Neuron (in vitro differentiated cells): ENCODE results near the gene PLSCR1.

Experiments used
- H2AFZ ChIP-seq: one replicate; pipeline ENCODE4 v1.6.1; 2013; ENCODE audit warnings: low read depth, mild to moderate bottlenecking, inconsistent platforms, low read length, moderate library complexity
- H3K27me3 ChIP-seq: one replicate; pipeline ENCODE4 v1.6.1; 2013; ENCODE audit warnings: low read length; ENCODE audit not compliant: insufficient read depth
- H3K36me3 ChIP-seq: one replicate; pipeline ENCODE4 v1.6.1; 2013; ENCODE audit warnings: low read length; ENCODE audit not compliant: insufficient read depth
- H3K4me1 ChIP-seq: one replicate; pipeline ENCODE4 v1.6.1; 2013; ENCODE audit warnings: low read length; ENCODE audit not compliant: insufficient read depth
- H3K4me3 ChIP-seq: 2 replicates; pipeline ENCODE4 v1.5.1; 2013; ENCODE audit warnings: mild to moderate bottlenecking, low read length, moderate library complexity
- H3K9me3 ChIP-seq: one replicate; pipeline ENCODE4 v1.6.1; 2013; ENCODE audit warnings: low read length

Gene PLSCR1

DNA sequence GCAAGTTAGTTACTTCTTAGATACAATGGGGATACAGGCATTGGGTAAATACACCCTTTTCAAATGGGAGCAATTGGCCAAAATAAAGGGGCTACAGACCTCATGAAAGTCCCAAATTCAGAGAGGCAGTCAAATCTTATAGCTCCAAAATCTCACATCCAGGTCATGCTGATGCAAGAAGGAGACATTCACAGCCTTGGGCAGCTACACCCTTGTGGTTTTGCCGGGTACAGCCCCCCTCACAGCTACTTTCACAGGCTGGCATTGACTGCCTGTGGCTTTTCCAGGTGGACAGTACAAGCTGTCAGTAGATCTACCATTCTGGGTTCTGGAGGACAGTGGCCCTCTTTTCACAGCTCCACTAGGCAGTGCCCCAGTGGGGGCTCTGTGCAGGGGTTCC is 17.5 kb upstream of the PLSCR1 start:
- Histone ChIP-seq H3K9me3 (no peaks in the 10 kb centered on the region), H3K4me1 (no peaks in the 10 kb centered on the region), H3K4me3 (no peak overlapping the region), H2AFZ (no peak overlapping the region), H3K27me3 (no peaks in the 10 kb centered on the region), H3K36me3 (no peaks in the 10 kb centered on the region)

DNA sequence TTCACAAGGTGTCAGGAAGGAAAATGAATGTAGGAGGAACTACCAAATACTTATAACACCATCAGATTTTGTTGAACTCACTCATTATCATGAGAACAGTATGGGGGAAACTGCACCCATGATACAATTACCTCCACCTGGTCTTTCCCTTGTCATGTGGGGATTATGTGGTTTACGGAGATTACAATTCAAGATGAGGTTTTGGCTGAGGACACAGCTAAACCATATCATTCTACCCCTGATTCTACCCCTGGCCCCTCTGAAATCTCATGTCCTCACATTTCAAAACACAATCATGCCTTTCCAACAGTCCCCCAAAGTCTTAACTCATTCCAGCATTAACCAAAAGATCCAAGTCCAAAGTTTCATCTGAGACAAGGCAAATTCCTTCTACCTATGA is 17.1 kb upstream of the PLSCR1 start:
- no peaks in the 10 kb centered on the region for H3K36me3 ChIP-seq
- H3K4me3 ChIP-seq = no peak overlapping the region
- no peak overlapping the region for H2AFZ ChIP-seq
- H3K27me3 ChIP-seq = no peaks in the 10 kb centered on the region
- no peaks in the 10 kb centered on the region for H3K9me3 ChIP-seq
- no peaks in the 10 kb centered on the region for H3K4me1 ChIP-seq

DNA sequence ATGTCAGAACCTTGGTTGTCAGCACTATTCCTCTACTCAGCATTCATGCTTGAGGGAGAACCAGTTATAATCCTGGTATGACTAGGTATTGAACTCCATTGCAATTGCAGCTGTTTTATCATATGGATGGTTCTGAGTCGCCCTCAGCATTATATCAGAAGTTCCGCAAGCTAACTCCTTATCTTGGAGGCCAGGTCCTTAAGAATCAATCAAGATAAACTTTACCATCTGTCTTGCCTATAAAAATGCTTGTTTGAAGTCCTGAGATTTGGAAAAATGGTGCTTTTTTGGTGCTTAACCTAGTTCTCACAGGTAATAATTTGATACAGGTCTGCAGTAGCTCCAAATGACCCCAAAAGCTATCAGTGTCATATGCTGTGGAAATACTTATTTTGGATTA is 16.3 kb upstream of the PLSCR1 start:
- Histone ChIP-seq H3K36me3 (no peaks in the 10 kb centered on the region), H3K27me3 (no peaks in the 10 kb centered on the region), H3K9me3 (no peaks in the 10 kb centered on the region), H2AFZ (no peak overlapping the region), H3K4me1 (no peaks in the 10 kb centered on the region), H3K4me3 (no peak overlapping the region)

DNA sequence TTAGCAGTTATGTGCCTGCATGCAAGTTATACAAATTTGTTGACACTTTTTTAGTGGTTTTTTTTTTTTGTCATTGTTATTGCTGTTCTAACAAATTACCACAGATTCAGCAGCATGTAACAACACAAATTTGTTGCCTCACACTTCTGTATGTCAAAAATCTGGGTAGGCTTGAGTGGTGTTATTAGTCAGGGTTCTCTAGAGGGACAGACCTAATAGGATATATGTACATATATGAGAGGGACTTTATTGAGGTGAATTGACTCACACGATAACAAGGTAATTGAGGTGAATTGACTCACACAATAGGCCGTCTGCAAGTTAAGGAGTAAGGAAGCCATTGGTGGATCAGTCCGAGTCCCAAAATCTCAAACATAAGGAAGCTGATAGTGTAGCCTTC is 15.0 kb upstream of the PLSCR1 start:
- Histone ChIP-seq H3K4me3 (no peak overlapping the region), H3K4me1 (no peaks in the 10 kb centered on the region)

DNA sequence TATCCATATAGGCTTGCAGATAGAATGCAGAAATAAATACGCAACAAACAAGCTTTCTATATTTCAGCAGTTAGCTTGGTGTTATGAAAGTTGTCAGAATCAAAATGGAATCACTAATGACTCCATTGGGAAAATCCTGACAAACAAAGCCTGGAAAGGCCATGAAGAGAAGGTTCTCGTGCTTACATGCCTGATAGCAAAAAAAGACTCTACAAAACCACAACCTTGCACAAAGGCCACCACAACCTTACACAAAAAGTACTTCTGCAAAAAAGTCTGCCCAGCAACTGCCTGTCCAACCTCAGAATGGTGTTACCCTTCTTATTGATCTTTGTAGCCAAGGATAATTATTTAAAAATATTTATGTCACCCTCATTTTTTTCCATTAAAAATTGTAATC is 14.4 kb upstream of the PLSCR1 start:
- Histone ChIP-seq H3K27me3 (no peaks in the 10 kb centered on the region), H3K4me3 (no peak overlapping the region), H3K36me3 (no peaks in the 10 kb centered on the region), H2AFZ (no peak overlapping the region), H3K9me3 (no peaks in the 10 kb centered on the region), H3K4me1 (no peaks in the 10 kb centered on the region)

More for the DNA sequence above, 15.0 kb upstream of the PLSCR1 start:
- Histone ChIP-seq H3K9me3 (no peaks in the 10 kb centered on the region), H2AFZ (no peak overlapping the region), H3K27me3 (no peaks in the 10 kb centered on the region), H3K36me3 (no peaks in the 10 kb centered on the region)

DNA sequence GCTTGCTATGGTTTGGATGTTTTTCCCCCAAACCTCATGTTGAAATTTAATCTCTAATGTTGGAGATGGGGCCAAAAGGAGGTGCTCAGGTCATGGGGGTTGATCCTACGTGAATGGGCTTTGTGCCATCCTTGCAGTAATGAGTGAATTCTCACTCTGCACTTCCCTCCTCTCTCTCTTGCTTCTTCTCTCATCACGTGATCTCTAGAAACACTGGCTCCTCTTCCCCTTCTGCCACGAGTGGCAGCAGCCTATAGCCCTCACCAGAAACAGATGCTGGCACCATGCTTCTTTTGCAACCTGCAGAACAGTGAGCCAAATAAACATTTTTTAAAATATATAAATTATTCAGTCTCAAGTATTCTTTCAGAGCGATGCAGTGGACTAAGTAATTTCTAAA is 13.3 kb upstream of the PLSCR1 start:
- Histone ChIP-seq H3K9me3 (no peaks in the 10 kb centered on the region), H2AFZ (no peak overlapping the region), H3K27me3 (no peaks in the 10 kb centered on the region), H3K36me3 (no peaks in the 10 kb centered on the region), H3K4me1 (no peaks in the 10 kb centered on the region), H3K4me3 (no peak overlapping the region)

DNA sequence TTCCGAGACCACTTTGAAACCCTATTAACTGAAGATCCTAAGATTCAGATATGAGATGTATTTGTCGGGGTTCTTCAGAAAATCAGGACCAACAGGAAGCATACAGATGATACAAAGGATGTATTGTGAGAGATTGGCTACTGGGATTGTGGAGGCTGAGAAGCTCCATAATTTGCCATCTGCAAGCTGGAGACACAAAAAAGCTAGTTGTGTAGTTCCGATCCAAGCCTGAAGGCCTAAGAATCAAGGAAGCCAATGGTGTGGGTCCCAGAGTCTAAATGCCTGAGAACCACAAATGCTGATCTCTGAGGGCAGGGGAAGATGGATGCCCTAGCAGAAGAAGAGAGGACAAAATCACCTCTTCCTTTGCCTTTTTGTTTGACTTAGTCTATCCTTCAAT is 10.9 kb upstream of the PLSCR1 start:
- H3K4me1 ChIP-seq = no peaks in the 10 kb centered on the region
- H2AFZ ChIP-seq = no peak overlapping the region
- H3K27me3 ChIP-seq = no peaks in the 10 kb centered on the region
- no peaks in the 10 kb centered on the region for H3K36me3 ChIP-seq
- H3K4me3 ChIP-seq = no peak overlapping the region
- no peaks in the 10 kb centered on the region for H3K9me3 ChIP-seq

DNA sequence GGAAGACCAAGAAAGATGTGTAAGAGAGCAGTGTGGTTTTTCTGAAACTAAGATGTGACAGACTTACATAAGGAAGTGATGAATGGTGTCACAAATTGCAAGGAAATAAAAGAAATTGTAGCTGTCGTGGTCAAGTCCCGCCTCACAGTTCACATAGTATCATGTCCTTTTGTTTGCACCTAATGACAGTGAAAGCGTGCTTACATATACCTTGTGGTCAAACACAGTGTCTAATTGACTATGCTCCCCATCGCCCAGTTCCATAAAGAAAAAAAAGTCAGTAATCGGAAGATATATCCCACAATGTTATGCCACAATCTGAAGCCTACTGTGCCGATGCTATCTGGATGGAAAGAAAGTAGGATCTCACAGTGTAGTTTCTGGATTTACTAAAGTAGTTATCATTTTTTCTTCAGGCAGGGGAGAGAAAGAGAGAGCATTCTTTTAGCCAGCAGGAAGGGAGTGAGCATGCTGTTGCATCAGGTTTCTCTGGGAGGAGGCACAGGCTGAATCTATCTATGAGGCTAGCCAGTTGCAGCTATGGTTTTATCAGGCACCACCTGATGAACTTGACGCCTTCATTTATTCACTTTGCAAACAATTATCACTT is 9.8 kb upstream of the PLSCR1 start:
- H3K27me3 ChIP-seq = no peaks in the 10 kb centered on the region
- H2AFZ ChIP-seq = no peak overlapping the region
- H3K36me3 ChIP-seq = no peaks in the 10 kb centered on the region

DNA sequence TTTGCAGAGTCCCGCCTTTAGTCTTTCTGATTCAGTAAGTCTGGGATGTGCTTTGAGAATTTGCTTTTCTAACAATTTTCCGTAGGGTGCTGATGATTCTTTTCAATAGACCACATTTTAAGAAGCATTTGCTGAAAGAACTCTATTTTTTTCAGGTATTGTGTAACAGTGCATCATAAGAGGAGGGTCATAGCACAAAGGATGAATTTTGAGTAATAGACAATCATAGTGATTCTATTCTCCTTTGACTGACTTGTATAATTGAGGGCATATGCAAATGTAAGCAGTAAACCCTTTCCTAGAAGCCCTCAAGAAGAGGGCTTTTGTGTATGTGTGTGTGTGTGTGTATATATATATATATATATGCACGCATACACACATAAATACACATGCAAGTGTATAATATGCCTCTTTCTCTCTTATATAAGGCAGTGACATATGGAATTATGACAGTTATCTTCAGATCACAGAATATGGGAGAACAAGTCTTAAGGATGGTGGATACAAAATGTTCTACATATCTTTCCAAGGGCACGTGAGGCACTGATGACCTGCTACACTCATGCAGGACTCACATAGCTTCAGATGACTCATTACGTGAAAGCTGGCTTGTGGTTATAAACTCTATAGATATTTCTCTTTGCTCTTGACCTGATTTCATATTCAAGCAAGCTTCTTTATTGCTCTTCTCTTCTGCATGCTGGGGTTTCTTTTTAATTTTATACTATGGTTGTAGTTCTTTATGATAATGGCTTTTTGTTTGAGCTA is 6.5 kb upstream of the PLSCR1 start:
- H3K4me3 ChIP-seq = no peak overlapping the region
- H3K4me1 ChIP-seq = no peaks in the 10 kb centered on the region
- H3K9me3 ChIP-seq = no peaks in the 10 kb centered on the region
- no peak overlapping the region for H2AFZ ChIP-seq
- H3K36me3 ChIP-seq = no peaks in the 10 kb centered on the region
- H3K27me3 ChIP-seq = no peaks in the 10 kb centered on the region

More for the DNA sequence above, 9.8 kb upstream of the PLSCR1 start:
- no peaks in the 10 kb centered on the region for H3K9me3 ChIP-seq
- no peak overlapping the region for H3K4me3 ChIP-seq
- no peaks in the 10 kb centered on the region for H3K4me1 ChIP-seq

DNA sequence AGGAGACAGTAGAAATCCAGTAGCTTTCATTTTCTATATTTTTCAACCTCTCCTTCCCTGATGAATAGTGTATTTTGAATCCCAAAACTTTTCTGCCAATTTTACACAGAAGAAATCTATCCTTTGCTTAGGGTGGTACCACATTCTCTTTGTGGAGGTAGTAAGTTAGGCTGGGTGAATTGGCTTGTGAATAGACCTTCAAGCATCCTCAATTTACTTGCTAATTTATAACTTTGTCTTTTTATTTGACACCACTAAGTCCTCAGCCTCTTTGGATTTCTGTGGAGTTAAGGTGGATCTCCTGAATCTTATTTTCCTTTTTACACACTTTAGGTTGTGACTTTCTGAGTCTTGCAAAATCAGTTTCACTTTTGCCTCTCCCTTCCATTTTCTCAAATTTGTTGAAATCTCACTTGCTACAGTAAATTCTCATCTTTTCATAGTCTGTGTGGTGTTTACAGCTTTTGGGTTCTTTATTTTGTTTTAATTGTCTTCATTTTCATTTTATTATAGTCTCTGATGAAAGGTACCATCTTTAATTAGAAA is 5.7 kb upstream of the PLSCR1 start:
- H2AFZ ChIP-seq = no peak overlapping the region
- no peaks in the 10 kb centered on the region for H3K27me3 ChIP-seq
- H3K9me3 ChIP-seq = no peaks in the 10 kb centered on the region
- peaks cover 2% of the 10 kb centered on the region for H3K4me1 ChIP-seq
- H3K36me3 ChIP-seq = no peaks in the 10 kb centered on the region
- H3K4me3 ChIP-seq = no peak overlapping the region

DNA sequence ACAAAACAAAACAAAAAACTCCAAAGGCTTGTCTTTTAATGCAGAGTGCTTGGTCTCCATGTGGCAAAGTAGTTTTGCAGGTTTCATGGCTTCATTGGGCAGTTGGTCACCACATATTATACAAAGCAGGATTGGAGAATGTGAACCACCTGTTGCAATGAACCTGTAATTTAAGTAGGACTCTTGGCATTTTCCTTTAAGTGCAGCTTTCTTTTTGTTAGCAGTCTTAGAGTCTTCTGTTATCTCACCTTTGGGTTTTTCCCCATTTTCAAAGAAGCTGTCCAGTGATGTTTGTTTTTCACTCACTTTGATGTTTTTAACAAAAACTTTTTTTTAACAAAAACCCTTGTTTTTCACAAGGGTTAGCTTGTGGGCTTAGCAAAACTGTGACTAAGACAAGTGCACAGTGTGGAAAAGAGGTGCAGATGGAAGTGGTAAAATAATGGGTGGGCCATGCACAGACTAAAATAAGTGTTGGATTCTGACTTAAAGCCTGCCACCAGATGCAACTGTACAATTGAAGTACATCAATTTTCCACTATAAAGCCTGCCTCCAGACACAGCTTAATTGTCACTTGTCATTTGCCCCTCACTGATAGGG is 2.9 kb upstream of the PLSCR1 start:
- peaks cover 10% of the 10 kb centered on the region for H3K4me1 ChIP-seq

DNA sequence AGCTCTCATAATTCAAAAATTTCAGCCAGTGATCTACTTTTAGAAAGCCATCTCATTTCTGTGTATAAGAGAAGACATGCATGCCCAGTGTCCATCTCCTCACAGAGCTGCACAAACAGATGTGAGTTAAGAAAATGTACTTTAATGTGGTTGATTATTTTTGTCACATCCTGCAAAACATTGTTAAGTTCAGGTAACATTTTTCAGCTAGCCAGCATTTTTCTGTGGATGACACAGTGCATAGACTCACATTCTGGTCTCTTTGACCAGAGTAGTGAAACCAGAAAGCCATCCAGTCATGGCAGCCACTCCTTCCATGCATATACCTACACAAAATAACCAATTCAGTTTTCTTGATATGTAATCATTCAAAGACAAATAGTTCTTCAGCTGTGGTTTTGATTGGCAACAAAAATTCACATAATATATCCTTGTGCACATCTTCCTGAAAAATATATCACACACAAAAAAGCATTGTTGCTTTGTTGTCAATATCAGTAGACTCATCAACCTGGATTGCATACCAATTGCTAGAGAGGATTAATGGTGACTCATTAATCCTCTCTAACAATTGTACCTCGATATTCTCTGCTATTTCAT is 2.1 kb upstream of the PLSCR1 start:
- Histone ChIP-seq H3K4me3 (no peak overlapping the region), H3K9me3 (no peaks in the 10 kb centered on the region), H2AFZ (no peak overlapping the region), H3K27me3 (no peaks in the 10 kb centered on the region), H3K4me1 (peaks cover 10% of the 10 kb centered on the region), H3K36me3 (no peaks in the 10 kb centered on the region)

More for the DNA sequence above, 2.9 kb upstream of the PLSCR1 start:
- H3K27me3 ChIP-seq = no peaks in the 10 kb centered on the region
- no peaks in the 10 kb centered on the region for H3K9me3 ChIP-seq
- H2AFZ ChIP-seq = no peak overlapping the region
- H3K36me3 ChIP-seq = no peaks in the 10 kb centered on the region
- H3K4me3 ChIP-seq = no peak overlapping the region

DNA sequence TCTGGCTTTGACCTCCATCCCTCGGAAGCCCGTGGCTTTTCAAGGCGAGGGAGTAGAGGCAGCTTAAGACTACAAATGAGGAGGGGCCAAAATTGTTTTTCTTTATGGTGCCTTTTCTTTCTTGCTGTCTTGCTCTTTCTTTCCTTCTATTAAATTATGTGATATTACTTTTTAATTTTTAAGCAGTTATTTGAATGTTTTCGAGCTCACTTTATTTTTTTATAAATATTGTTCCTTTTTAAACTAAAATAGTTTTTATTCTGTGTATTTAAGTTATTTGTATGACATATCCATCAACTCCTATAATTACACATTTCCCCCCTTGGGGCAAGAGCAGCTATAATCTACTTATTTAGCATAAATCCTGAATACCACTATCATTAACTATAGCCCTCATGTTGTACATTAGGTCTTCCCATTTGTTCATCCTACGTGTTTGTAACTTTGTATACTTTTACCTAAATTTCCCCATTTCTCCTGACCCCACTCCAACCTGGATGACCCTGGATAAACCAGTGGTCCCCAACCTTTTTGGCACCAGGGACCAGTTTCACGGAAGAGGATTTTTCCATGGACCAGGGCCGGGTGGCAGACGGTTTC is 622 bp upstream of the PLSCR1 start:
- peak overlapping the region; percentile 91 for H3K4me3 ChIP-seq
- no peaks in the 10 kb centered on the region for H3K9me3 ChIP-seq
- no peaks in the 10 kb centered on the region for H3K27me3 ChIP-seq
- no peaks in the 10 kb centered on the region for H3K36me3 ChIP-seq
- peaks cover 10% of the 10 kb centered on the region for H3K4me1 ChIP-seq
- peak overlapping the region; percentile 100 for H2AFZ ChIP-seq
